ENCODE data around the gene NT5DC1.

DNA sequence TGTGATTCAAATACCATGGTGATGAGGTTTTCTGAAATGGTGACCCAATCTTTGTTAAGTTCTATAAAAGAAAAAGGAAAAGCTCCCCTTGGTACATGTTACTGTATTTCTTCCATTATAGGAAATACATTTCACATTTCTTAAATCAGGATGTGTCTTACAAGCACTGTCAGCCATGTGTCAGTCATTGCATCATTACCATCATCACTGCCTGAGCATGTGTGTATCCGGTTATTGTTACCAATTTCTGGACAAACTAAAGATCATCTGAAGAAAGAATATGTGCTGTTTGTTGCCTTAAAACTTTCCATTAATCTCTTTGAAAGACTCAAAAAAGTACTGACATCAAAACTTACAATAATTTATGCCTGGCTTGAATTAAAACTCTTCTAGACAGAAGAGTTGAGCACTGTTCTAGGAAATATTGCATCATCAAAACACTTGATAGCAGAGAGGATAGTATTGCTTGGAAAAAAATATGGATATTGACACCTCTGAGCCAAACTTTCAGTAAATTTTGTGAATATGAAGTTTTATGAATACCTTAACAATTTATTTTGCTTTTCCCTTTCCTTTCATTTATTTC is 186.2 kb downstream of the NT5DC1 start:
- TF ChIP-seq, protein P1, sequence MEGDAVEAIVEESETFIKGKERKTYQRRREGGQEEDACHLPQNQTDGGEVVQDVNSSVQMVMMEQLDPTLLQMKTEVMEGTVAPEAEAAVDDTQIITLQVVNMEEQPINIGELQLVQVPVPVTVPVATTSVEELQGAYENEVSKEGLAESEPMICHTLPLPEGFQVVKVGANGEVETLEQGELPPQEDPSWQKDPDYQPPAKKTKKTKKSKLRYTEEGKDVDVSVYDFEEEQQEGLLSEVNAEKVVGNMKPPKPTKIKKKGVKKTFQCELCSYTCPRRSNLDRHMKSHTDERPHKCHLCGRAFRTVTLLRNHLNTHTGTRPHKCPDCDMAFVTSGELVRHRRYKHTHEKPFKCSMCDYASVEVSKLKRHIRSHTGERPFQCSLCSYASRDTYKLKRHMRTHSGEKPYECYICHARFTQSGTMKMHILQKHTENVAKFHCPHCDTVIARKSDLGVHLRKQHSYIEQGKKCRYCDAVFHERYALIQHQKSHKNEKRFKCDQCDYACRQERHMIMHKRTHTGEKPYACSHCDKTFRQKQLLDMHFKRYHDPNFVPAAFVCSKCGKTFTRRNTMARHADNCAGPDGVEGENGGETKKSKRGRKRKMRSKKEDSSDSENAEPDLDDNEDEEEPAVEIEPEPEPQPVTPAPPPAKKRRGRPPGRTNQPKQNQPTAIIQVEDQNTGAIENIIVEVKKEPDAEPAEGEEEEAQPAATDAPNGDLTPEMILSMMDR (IDR thresholded peaks at IDR 0.05) = no peak
- no peak for TF ChIP-seq POLR2A (IDR thresholded peaks at IDR 0.05)
